GM12872 (cell line): Measurements from ENCODE around the gene MAP1A.

ENCODE experiments used
- CTCF ChIP-seq: IDR thresholded peaks from 3 replicates; pipeline ENCODE4 v1.5.1; 2011; ENCODE audit warnings: low read depth, mild to moderate bottlenecking, low read length, moderate library complexity; ENCODE audit not compliant: insufficient read depth

The MAP1A gene

GRCh38 chr15:43527802-43528541, 10.6 kb downstream of the MAP1A start:
- no peak for TF ChIP-seq CTCF

GRCh38 chr15:43528542-43529007, 11.2 kb downstream of the MAP1A start:
- TF ChIP-seq CTCF, result no peak

GRCh38 chr15:43529141-43529540, 11.7 kb downstream of the MAP1A start:
- no peak for TF ChIP-seq CTCF

GRCh38 chr15:43529587-43530345, 12.4 kb downstream of the MAP1A start:
- TF ChIP-seq CTCF, result no peak

- TF ChIP-seq CTCF, result no peak
Measured at GRCh38 chr15:43531018-43531670, 13.7 kb downstream of the MAP1A start.

- no peak for TF ChIP-seq CTCF
Measured at GRCh38 chr15:43534897-43535296, 17.5 kb downstream of the MAP1A start.

- TF ChIP-seq CTCF, result no peak
Measured at GRCh38 chr15:43538091-43538490, 20.7 kb downstream of the MAP1A start.
